Vagina (tissue), 2 donors: ENCODE measurements around the gene HRH2.

ENCODE experiments used
- CTCF ChIP-seq, 3 experiments: fragments of 450-650 bp in 2 of 3; fragments of 200-600 bp in 1 of 3; sonication (generic) in 1 of 3; IDR thresholded peaks; one replicate each; pipeline ENCODE4 v1.5.1; 2017 to 2019; ENCODE audit warnings: antibody characterized with exemption in 3 of 3, mild to moderate bottlenecking in 2 of 3, moderate library complexity in 2 of 3
- POLR2A ChIP-seq, 2 donors: fragments of 450-650 bp; IDR thresholded peaks; one replicate each; pipeline ENCODE4 v1.6.1; 2017; ENCODE audit warnings: antibody characterized with exemption in 2 of 2, mild to moderate bottlenecking in 2 of 2, moderate library complexity in 2 of 2
- POLR2AphosphoS5 ChIP-seq, 2 donors: sonication (generic); formaldehyde crosslinking; IDR thresholded peaks; one replicate each; pipeline ENCODE4 v1.9.0; 2017; ENCODE audit warnings: antibody characterized with exemption in 2 of 2, mild to moderate bottlenecking in 2 of 2, low read depth in 1 of 2; ENCODE audit not compliant: insufficient read depth in 1 of 2

GRCh38 chr5:175610898-175611297, 47.0 kb upstream of the HRH2 start:
- TF ChIP-seq POLR2A (IDR thresholded peaks at IDR 0.05) (no peak), CTCF (IDR thresholded peaks at IDR 0.05) (no peak), POLR2AphosphoS5 (IDR thresholded peaks at IDR 0.05; ENCODE audit: insufficient read depth in 1 of 2, low read depth in 1 of 2) (no peak)
